Measurements from ENCODE around the gene PTPRM.

The PTPRM gene

DNA sequence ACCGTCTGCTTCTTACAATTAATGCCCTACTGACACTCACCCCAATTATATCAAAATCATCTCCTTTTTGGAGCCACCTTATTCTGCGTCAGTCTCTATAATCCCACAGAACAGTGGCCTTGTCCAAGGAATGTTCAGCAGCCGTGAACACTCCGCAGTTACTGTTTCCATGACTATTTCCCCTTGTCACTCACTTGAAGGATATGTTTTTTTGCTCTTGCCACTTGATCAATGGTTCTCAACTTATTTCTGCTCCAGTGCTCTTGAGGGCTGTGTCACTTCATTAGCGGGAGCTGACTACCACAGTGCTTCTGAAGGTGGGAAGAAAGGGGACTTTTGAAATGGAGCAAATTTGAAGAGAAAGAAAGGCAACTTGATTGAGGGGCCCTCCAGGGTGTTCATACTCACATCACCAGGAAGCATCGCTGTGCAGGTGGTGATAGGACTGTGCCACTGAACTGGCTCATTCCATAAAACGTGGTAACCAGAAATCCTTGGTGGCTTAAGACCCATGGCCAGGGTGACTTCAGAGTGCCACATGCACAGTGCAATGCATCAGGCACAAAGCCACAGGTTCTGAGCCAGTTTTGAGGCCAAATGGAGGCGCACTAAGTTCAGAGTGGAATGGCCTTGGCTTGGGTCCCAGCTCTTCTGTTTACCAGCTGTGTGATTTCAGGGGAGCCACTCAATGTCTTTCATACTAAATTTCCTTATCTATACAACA, 721.5 kb downstream of the PTPRM start:
- H3K79me2 ChIP-seq (ENCODE audit: insufficient read depth, low read length), result no peaks in the 10 kb centered on the region
- H3K36me3 ChIP-seq (ENCODE audit: insufficient read depth, low read length), result no peaks in the 10 kb centered on the region
- H3K9me3 ChIP-seq (ENCODE audit: insufficient read depth, low read length, severe bottlenecking), result no peaks in the 10 kb centered on the region
- no peak overlapping the region for H3K27ac ChIP-seq (ENCODE audit: low read length)
- no peak overlapping the region for H3K9ac ChIP-seq (ENCODE audit: low read depth, low read length)
- H3K4me2 ChIP-seq (ENCODE audit: insufficient read depth, low read length), result no peak overlapping the region
- H3K27me3 ChIP-seq (ENCODE audit: insufficient read depth, low read length, poor library complexity), result no peaks in the 10 kb centered on the region
- no peak overlapping the region for H2AFZ ChIP-seq (ENCODE audit: low read depth, low read length)
- H3K4me1 ChIP-seq (ENCODE audit: insufficient read depth, low read length), result no peaks in the 10 kb centered on the region
- H3K4me3 ChIP-seq (ENCODE audit: low read depth in 1 of 2, low read length in 2 of 2), result no peak overlapping the region
- DNase-seq (no peak), ATAC-seq (ENCODE audit: insufficient read depth, low read depth) (no peak)
- no peaks in the 10 kb centered on the region for H4K20me1 ChIP-seq (ENCODE audit: insufficient read depth, low read length)
- TF ChIP-seq EZH2 (IDR thresholded peaks at IDR 0.05; ENCODE audit: borderline replicate concordance, low read depth, low read length, severe bottlenecking), result no peak
- TF ChIP-seq, protein P1, sequence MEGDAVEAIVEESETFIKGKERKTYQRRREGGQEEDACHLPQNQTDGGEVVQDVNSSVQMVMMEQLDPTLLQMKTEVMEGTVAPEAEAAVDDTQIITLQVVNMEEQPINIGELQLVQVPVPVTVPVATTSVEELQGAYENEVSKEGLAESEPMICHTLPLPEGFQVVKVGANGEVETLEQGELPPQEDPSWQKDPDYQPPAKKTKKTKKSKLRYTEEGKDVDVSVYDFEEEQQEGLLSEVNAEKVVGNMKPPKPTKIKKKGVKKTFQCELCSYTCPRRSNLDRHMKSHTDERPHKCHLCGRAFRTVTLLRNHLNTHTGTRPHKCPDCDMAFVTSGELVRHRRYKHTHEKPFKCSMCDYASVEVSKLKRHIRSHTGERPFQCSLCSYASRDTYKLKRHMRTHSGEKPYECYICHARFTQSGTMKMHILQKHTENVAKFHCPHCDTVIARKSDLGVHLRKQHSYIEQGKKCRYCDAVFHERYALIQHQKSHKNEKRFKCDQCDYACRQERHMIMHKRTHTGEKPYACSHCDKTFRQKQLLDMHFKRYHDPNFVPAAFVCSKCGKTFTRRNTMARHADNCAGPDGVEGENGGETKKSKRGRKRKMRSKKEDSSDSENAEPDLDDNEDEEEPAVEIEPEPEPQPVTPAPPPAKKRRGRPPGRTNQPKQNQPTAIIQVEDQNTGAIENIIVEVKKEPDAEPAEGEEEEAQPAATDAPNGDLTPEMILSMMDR (IDR thresholded peaks at IDR 0.05; ENCODE audit: borderline replicate concordance, extremely low read depth, low read length, poor library complexity, severe bottlenecking), result no peak

DNA sequence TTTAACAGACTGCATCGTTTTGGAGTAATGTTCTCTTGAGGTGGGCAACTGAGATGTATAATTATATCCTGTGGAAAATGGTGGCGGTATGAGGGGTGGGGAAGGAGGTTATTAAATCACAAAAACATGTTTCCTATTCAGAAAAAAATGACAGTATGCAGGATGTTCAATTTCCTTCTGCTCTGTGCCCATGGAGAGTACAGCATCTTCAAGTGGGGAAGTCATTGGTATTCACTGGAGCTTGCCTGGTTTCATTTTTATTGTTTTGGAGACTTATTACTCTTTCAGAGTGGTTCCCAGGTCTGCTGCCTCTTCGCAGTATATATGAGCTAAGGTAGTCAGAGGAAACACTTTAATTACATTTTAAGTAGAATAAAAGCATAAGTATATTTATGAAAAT, 723.3 kb downstream of the PTPRM start:
- Histone ChIP-seq H3K9me3 (ENCODE audit: insufficient read depth, low read length, severe bottlenecking) (no peaks in the 10 kb centered on the region), H3K79me2 (ENCODE audit: insufficient read depth, low read length) (no peaks in the 10 kb centered on the region), H4K20me1 (ENCODE audit: insufficient read depth, low read length) (no peaks in the 10 kb centered on the region), H2AFZ (ENCODE audit: low read depth, low read length) (no peak overlapping the region), H3K4me3 (ENCODE audit: low read depth in 1 of 2, low read length in 2 of 2) (no peak overlapping the region), H3K36me3 (ENCODE audit: insufficient read depth, low read length) (no peaks in the 10 kb centered on the region), H3K4me2 (ENCODE audit: insufficient read depth, low read length) (no peak overlapping the region), H3K27ac (ENCODE audit: low read length) (no peak overlapping the region), H3K27me3 (ENCODE audit: insufficient read depth, low read length, poor library complexity) (no peaks in the 10 kb centered on the region), H3K9ac (ENCODE audit: low read depth, low read length) (no peak overlapping the region), H3K4me1 (ENCODE audit: insufficient read depth, low read length) (no peaks in the 10 kb centered on the region)
- no peak for ATAC-seq (ENCODE audit: insufficient read depth, low read depth)
- no peak for TF ChIP-seq EZH2 (IDR thresholded peaks at IDR 0.05; ENCODE audit: borderline replicate concordance, low read depth, low read length, severe bottlenecking)
- TF ChIP-seq, protein P1 (IDR thresholded peaks at IDR 0.05; ENCODE audit: borderline replicate concordance, extremely low read depth, low read length, poor library complexity, severe bottlenecking), result no peak
- no peak for DNase-seq

DNA sequence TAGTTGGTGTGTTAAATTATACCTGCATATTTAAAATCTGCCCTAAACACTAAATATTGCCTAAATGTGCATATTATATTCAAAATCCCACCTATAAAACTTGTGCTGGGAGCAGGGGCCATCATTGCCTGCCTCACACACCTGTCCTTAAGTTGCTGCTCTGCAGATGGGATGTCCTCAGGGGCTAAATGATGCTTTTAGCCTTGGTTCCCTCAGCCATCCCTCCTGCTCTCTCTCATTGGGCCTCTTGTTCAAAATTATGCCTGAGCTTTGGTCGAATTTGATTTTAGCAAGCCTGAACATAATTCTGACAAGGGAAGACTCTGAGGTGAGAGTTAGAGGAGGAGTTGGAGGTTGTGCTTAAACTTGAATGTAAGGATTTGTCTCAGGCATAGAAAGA, 723.8 kb downstream of the PTPRM start:
- H3K27ac ChIP-seq (ENCODE audit: low read length), result no peak overlapping the region
- no peaks in the 10 kb centered on the region for H3K36me3 ChIP-seq (ENCODE audit: insufficient read depth, low read length)
- H3K4me2 ChIP-seq (ENCODE audit: insufficient read depth, low read length), result no peak overlapping the region
- no peaks in the 10 kb centered on the region for H4K20me1 ChIP-seq (ENCODE audit: insufficient read depth, low read length)
- TF ChIP-seq, protein P1 (IDR thresholded peaks at IDR 0.05; ENCODE audit: borderline replicate concordance, extremely low read depth, low read length, poor library complexity, severe bottlenecking), result no peak
- TF ChIP-seq EZH2 (IDR thresholded peaks at IDR 0.05; ENCODE audit: borderline replicate concordance, low read depth, low read length, severe bottlenecking), result no peak
- no peak overlapping the region for H3K4me3 ChIP-seq (ENCODE audit: low read depth in 1 of 2, low read length in 2 of 2)
- no peaks in the 10 kb centered on the region for H3K9me3 ChIP-seq (ENCODE audit: insufficient read depth, low read length, severe bottlenecking)
- DNase-seq (no peak), ATAC-seq (ENCODE audit: insufficient read depth, low read depth) (no peak)
- H2AFZ ChIP-seq (ENCODE audit: low read depth, low read length), result no peak overlapping the region
- H3K27me3 ChIP-seq (ENCODE audit: insufficient read depth, low read length, poor library complexity), result no peaks in the 10 kb centered on the region
- H3K4me1 ChIP-seq (ENCODE audit: insufficient read depth, low read length), result no peaks in the 10 kb centered on the region
- H3K9ac ChIP-seq (ENCODE audit: low read depth, low read length), result no peak overlapping the region
- H3K79me2 ChIP-seq (ENCODE audit: insufficient read depth, low read length), result no peaks in the 10 kb centered on the region

Data from DND-41 (cell line).